Prostate gland (tissue), 2 donors: ENCODE measurements around the gene ABLIM1.

ENCODE experiments used
- CTCF ChIP-seq, 4 experiments: fragments of 200-600 bp in 2 of 4; fragments of 450-650 bp in 2 of 4; sonication (generic) in 2 of 4; IDR thresholded peaks; 1 replicate in 3 of 4; 2 replicates in 1 of 4; pipeline ENCODE4 v1.5.1; 2016 to 2019; ENCODE audit warnings: antibody characterized with exemption in 4 of 4, mild to moderate bottlenecking in 2 of 4, moderate library complexity in 2 of 4
- POLR2A ChIP-seq: fragments of 450-650 bp; IDR thresholded peaks from one replicate; pipeline ENCODE4 v1.6.1; 2016; ENCODE audit warnings: antibody characterized with exemption, mild to moderate bottlenecking
- POLR2AphosphoS5 ChIP-seq: sonication (generic); formaldehyde crosslinking; IDR thresholded peaks from one replicate; pipeline ENCODE4 v1.6.1; 2017; ENCODE audit warnings: antibody characterized with exemption

GRCh38 chr10:114420811-114421485 is 237.1 kb downstream of the ABLIM1 start:
- TF ChIP-seq CTCF (IDR thresholded peaks at IDR 0.05) (no peak), POLR2A (no peak), POLR2AphosphoS5 (no peak)
